Testis (tissue), 2 donors: ENCODE results near the gene CNPPD1.

ENCODE experiments used
- POLR2A ChIP-seq: fragments of 450-650 bp; IDR thresholded peaks from one replicate; pipeline ENCODE4 v1.6.1; 2017; ENCODE audit warnings: antibody characterized with exemption, mild to moderate bottlenecking, moderate library complexity
- TF ChIP-seq, protein P1 (sequence below), 3 experiments: fragments of 450-650 bp in 2 of 3; fragments of 200-600 bp in 1 of 3; sonication (generic) in 1 of 3; IDR thresholded peaks; one replicate each; pipeline ENCODE4 v1.5.1; 2016 to 2019; ENCODE audit warnings: antibody characterized with exemption in 3 of 3, mild to moderate bottlenecking in 2 of 3, moderate library complexity in 1 of 3

DNA sequence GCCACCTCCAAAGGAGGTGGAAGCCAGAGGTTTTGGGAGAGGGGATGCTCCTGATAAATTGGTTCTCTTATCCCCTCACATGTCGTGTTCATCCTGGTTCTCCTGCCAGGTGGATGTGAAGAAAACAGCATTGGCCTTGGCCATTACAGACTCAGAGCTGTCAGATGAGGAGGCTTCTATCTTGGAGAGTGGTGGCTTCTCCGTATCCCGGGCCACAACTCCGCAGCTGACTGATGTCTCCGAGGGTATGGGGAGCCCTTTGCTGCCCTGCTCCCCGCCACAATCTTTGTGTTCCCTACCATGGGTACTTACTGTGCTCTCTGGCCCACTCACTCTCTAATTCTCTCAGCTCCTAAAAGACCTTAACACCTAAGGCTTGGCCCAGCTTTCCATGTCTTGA lies 4.8 kb upstream of the CNPPD1 start:
- TF ChIP-seq, protein P1, sequence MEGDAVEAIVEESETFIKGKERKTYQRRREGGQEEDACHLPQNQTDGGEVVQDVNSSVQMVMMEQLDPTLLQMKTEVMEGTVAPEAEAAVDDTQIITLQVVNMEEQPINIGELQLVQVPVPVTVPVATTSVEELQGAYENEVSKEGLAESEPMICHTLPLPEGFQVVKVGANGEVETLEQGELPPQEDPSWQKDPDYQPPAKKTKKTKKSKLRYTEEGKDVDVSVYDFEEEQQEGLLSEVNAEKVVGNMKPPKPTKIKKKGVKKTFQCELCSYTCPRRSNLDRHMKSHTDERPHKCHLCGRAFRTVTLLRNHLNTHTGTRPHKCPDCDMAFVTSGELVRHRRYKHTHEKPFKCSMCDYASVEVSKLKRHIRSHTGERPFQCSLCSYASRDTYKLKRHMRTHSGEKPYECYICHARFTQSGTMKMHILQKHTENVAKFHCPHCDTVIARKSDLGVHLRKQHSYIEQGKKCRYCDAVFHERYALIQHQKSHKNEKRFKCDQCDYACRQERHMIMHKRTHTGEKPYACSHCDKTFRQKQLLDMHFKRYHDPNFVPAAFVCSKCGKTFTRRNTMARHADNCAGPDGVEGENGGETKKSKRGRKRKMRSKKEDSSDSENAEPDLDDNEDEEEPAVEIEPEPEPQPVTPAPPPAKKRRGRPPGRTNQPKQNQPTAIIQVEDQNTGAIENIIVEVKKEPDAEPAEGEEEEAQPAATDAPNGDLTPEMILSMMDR (IDR thresholded peaks at IDR 0.05): no peak
- TF ChIP-seq POLR2A: no peak
